ENCODE results near the gene ANO1. TPM values are rescaled to one million over a fixed set of nuclear protein-coding genes. Genes with fewer than 3 reads are reported as not detected.

ANO1 gene
- total RNA-seq, 2 experiments from 2014 or later = not detected

- no peaks in the 10 kb centered on the region for H3K36me3 Mint-ChIP-seq (ENCODE audit: low read depth)
- H3K27ac Mint-ChIP-seq = no peak overlapping the region
- no peaks in the 10 kb centered on the region for H3K9me3 Mint-ChIP-seq
- H3K27me3 Mint-ChIP-seq (ENCODE audit: low read depth) = no peaks in the 10 kb centered on the region
- CTCF ChIA-PET = interaction anchor here (0.9 kb wide), 1 partner anchor 263 kb away, joined by 3 read pairs; no protein-coding TSS in a partner anchor
- no peak overlapping the region for H3K4me3 Mint-ChIP-seq
- DNase-seq = no peak
- intact Hi-C loops (cut with micrococcal nuclease) = no loop called here
- H3K4me1 Mint-ChIP-seq (ENCODE audit: low read depth) = no peaks in the 10 kb centered on the region
These were observed 147.6 kb downstream of the ANO1 start for GRCh38 chr11:70225681-70226177.

DNA sequence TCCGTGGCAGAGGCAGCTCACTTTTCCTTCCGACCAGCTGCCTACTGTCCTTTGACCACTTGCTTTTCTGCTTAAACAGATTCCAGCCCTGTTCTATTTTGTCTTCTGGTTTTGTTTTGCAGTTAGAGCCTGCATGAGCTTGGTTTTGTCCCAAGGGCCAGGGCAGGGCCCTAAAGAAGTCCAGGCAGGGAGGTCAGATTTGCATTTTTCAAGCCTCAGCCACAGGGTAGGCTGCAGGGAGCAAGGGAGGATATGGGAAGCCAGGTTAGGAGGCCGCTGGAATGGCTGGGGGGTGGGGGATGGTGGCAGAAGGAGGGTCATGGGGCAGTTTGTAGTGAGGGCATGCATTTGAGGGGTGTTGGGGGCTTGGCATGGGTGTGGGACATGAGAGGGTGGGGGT lies 148.1 kb downstream of the ANO1 start:
- intact Hi-C loops (cut with micrococcal nuclease) = no loop called here
- Mint-ChIP-seq H3K27ac (no peak overlapping the region), H3K36me3 (ENCODE audit: low read depth) (no peaks in the 10 kb centered on the region), H3K9me3 (no peaks in the 10 kb centered on the region), H3K4me3 (no peak overlapping the region), H3K4me1 (ENCODE audit: low read depth) (no peaks in the 10 kb centered on the region), H3K27me3 (ENCODE audit: low read depth) (no peaks in the 10 kb centered on the region)
- CTCF ChIA-PET = interaction anchor here (0.6 to 0.9 kb wide), 2 partner anchors 34 to 263 kb away, joined by 3 read pairs; no protein-coding TSS in a partner anchor
- DNase-seq = no peak

DNA sequence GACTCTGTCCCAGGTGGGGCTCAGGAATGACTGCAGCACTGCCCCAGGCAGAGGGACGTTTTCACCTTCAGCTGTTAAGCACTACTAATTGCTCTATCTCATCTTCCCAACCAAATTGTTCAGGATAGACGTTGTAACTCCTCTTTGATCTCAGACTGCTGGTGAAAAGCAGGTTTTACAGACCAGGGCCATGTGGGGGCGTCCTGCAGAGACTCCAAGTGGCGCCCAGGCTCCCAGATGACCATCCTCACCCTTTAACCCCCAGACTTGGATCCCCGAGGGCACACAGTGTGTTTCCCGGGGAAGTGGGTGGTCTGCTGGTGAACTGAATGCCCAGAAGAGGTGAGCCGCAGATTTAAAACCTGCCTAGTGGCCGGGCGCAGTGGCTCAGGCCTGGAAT lies 148.8 kb downstream of the ANO1 start:
- intact Hi-C loops (cut with micrococcal nuclease) = no loop called here
- CTCF ChIA-PET = no interaction called here
- Mint-ChIP-seq H3K27ac (no peak overlapping the region), H3K9me3 (no peaks in the 10 kb centered on the region), H3K36me3 (ENCODE audit: low read depth) (no peaks in the 10 kb centered on the region), H3K4me3 (no peak overlapping the region), H3K27me3 (ENCODE audit: low read depth) (no peaks in the 10 kb centered on the region), H3K4me1 (ENCODE audit: low read depth) (no peaks in the 10 kb centered on the region)
- no peak for DNase-seq

- Mint-ChIP-seq H3K9me3 (no peaks in the 10 kb centered on the region), H3K4me1 (ENCODE audit: low read depth) (no peaks in the 10 kb centered on the region), H3K4me3 (no peak overlapping the region), H3K27ac (no peak overlapping the region), H3K36me3 (ENCODE audit: low read depth) (no peaks in the 10 kb centered on the region), H3K27me3 (ENCODE audit: low read depth) (no peaks in the 10 kb centered on the region)
- DNase-seq = no peak
- intact Hi-C loops (cut with micrococcal nuclease) = no loop called here
- CTCF ChIA-PET = no interaction called here
These were observed 151.6 kb downstream of the ANO1 start for GRCh38 chr11:70229737-70230136.

GRCh38 chr11:70230151-70230839 lies 152.2 kb downstream of the ANO1 start:
- DNase-seq = no peak
- H3K4me3 Mint-ChIP-seq = no peak overlapping the region
- H3K36me3 Mint-ChIP-seq (ENCODE audit: low read depth) = no peaks in the 10 kb centered on the region
- CTCF ChIA-PET = no interaction called here
- intact Hi-C loops (cut with micrococcal nuclease) = no loop called here
- no peaks in the 10 kb centered on the region for H3K4me1 Mint-ChIP-seq (ENCODE audit: low read depth)
- H3K27ac Mint-ChIP-seq = no peak overlapping the region
- no peaks in the 10 kb centered on the region for H3K9me3 Mint-ChIP-seq
- no peaks in the 10 kb centered on the region for H3K27me3 Mint-ChIP-seq (ENCODE audit: low read depth)

GRCh38 chr11:70230840-70231710 lies 153.0 kb downstream of the ANO1 start:
- no peaks in the 10 kb centered on the region for H3K9me3 Mint-ChIP-seq
- intact Hi-C loops (cut with micrococcal nuclease) = no loop called here

DNA sequence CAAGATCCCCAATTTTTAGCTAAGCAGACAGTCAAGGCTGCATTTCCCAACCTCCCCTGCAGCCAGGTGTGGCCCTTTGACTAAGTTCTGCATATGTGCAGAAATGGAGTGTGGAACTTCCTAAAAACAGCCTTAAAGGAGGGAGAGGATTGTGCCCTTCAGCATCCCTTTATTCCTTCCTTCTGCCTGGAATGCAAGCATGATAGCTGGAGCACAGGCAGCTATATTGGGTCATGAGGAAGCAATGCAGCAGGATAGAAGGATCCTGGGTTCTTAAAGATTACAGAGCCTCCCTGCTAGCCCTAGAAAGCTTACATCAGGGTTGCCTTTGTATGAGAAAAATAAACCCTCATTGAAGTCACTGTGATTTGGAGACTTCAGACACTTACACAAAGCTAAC lies 154.9 kb downstream of the ANO1 start:
- H3K9me3 Mint-ChIP-seq = no peaks in the 10 kb centered on the region
- CTCF ChIA-PET = no interaction called here

More at GRCh38 chr11:70230840-70231710, 153.0 kb downstream of the ANO1 start:
- DNase-seq = no peak
- CTCF ChIA-PET = interaction anchor here (0.6 kb wide), 1 partner anchor 20 kb away, joined by 4 read pairs; no protein-coding TSS in a partner anchor
- H3K4me1 Mint-ChIP-seq (ENCODE audit: low read depth) = no peaks in the 10 kb centered on the region
- H3K27ac Mint-ChIP-seq = no peak overlapping the region
- H3K27me3 Mint-ChIP-seq (ENCODE audit: low read depth) = no peaks in the 10 kb centered on the region
- no peaks in the 10 kb centered on the region for H3K36me3 Mint-ChIP-seq (ENCODE audit: low read depth)
- H3K4me3 Mint-ChIP-seq = no peak overlapping the region

DNA sequence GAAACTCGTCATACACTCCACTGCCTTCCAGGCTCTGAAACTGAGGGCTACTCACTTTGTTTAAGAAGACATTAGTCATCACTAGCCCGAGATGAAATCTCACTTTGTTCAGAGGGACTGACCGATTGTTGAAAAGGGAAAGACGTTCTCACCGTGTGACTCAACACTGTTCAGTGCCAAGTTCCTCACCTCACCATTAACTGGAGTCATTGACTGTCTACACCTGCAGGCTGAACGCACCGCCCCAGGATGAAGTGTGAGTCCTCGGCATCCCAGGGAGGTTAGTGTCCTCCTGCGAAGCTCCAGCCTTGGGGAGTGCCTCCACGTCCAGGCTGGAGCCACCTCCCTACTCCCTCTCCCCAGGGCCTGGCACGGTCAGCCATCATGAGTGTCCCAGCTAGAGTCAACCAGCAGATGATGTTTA lies 155.4 kb downstream of the ANO1 start:
- H3K4me3 Mint-ChIP-seq = no peak overlapping the region
- DNase-seq = no peak
- no peak overlapping the region for H3K27ac Mint-ChIP-seq
- H3K36me3 Mint-ChIP-seq (ENCODE audit: low read depth) = no peaks in the 10 kb centered on the region
- no peaks in the 10 kb centered on the region for H3K9me3 Mint-ChIP-seq
- intact Hi-C loops (cut with micrococcal nuclease) = no loop called here
- H3K27me3 Mint-ChIP-seq (ENCODE audit: low read depth) = peaks cover 2% of the 10 kb centered on the region
- H3K4me1 Mint-ChIP-seq (ENCODE audit: low read depth) = no peaks in the 10 kb centered on the region
- CTCF ChIA-PET = no interaction called here

More for the DNA sequence above, 154.9 kb downstream of the ANO1 start:
- no peak for DNase-seq
- Mint-ChIP-seq H3K36me3 (ENCODE audit: low read depth) (no peaks in the 10 kb centered on the region), H3K27ac (no peak overlapping the region), H3K4me3 (no peak overlapping the region), H3K4me1 (ENCODE audit: low read depth) (no peaks in the 10 kb centered on the region), H3K27me3 (ENCODE audit: low read depth) (peaks cover 2% of the 10 kb centered on the region)
- intact Hi-C loops (cut with micrococcal nuclease) = no loop called here

GRCh38 chr11:70233962-70234361 lies 155.8 kb downstream of the ANO1 start:
- no peak for DNase-seq
- CTCF ChIA-PET = interaction anchor here (1.0 kb wide), 1 partner anchor 36 kb away, joined by 3 read pairs; no protein-coding TSS in a partner anchor
- Mint-ChIP-seq H3K27me3 (ENCODE audit: low read depth) (peaks cover 2% of the 10 kb centered on the region), H3K36me3 (ENCODE audit: low read depth) (no peaks in the 10 kb centered on the region), H3K9me3 (no peaks in the 10 kb centered on the region), H3K27ac (no peak overlapping the region), H3K4me1 (ENCODE audit: low read depth) (no peaks in the 10 kb centered on the region), H3K4me3 (no peak overlapping the region)
- intact Hi-C loops (cut with micrococcal nuclease) = no loop called here

Other genes starting within 250 kb of the ANO1 start
- gene FADD, start 125.0 kb downstream of the ANO1 start, total RNA-seq = 10 to 100 TPM; 23.6 to 24.4 TPM
- 10 to 100 TPM; 15.9 to 21.7 TPM for gene PPFIA1, start 192.4 kb downstream of the ANO1 start, total RNA-seq

Measured in activated naive CD4-positive, alpha-beta T cell treated with anti-CD3 and anti-CD28 coated beads for 36 hours (primary cell).